Nephron (organoid): ENCODE measurements around the gene MDM2.
"Not testable (repeated sequence)": the region's sequence is repeated elsewhere in the genome, so short reads cannot be mapped to it uniquely, and the experiment has no call there.

Experiments used
- H3K27ac Mint-ChIP-seq, 3 experiments: 2 replicates each; pipeline ENCODE4 v1.8.0; 2020; ENCODE audit warnings: mixed read lengths in 3 of 3, mild to moderate bottlenecking in 2 of 3, moderate library complexity in 1 of 3
- H3K27me3 Mint-ChIP-seq: 2 replicates; pipeline ENCODE4 v1.8.0; 2021; ENCODE audit warnings: low read depth, mild to moderate bottlenecking, moderate library complexity, mixed read lengths
- H3K36me3 Mint-ChIP-seq: 2 replicates; pipeline ENCODE4 v1.8.0; 2020; ENCODE audit warnings: low read depth, mixed read lengths
- H3K4me1 Mint-ChIP-seq: 2 replicates; pipeline ENCODE4 v1.8.0; 2020; ENCODE audit warnings: mixed read lengths
- H3K4me3 Mint-ChIP-seq, 3 experiments: 2 replicates each; pipeline ENCODE4 v1.8.0; 2020; ENCODE audit warnings: mild to moderate bottlenecking in 3 of 3, mixed read lengths in 3 of 3, moderate library complexity in 2 of 3
- H3K9me3 Mint-ChIP-seq: 2 replicates; pipeline ENCODE4 v1.8.0; 2020; ENCODE audit warnings: mixed read lengths
- CTCF ChIP-seq, 3 experiments: fragments of 200-600 bp; sonication (generic); IDR thresholded peaks; one replicate each; pipeline ENCODE4 v1.5.0; 2021; ENCODE audit warnings: antibody characterized with exemption in 3 of 3; ENCODE audit not compliant: unreplicated experiment in 3 of 3

Gene MDM2

GRCh38 chr12:68855111-68855510 lies 47.1 kb downstream of the MDM2 start:
- no peak overlapping the region for H3K27ac Mint-ChIP-seq
- TF ChIP-seq CTCF (IDR thresholded peaks at IDR 0.05; ENCODE audit: unreplicated experiment in 3 of 3) = no peak
- no peak overlapping the region for H3K4me3 Mint-ChIP-seq
- no peaks in the 10 kb centered on the region for H3K4me1 Mint-ChIP-seq
- H3K27me3 Mint-ChIP-seq = no peaks in the 10 kb centered on the region
- no peaks in the 10 kb centered on the region for H3K9me3 Mint-ChIP-seq
- peaks cover 10% of the 10 kb centered on the region for H3K36me3 Mint-ChIP-seq

- Mint-ChIP-seq H3K36me3 (peaks cover 10% of the 10 kb centered on the region), H3K27ac (no peak overlapping the region), H3K9me3 (no peaks in the 10 kb centered on the region), H3K4me1 (no peaks in the 10 kb centered on the region), H3K4me3 (no peak overlapping the region), H3K27me3 (no peaks in the 10 kb centered on the region)
- no peak for TF ChIP-seq CTCF (IDR thresholded peaks at IDR 0.05; ENCODE audit: unreplicated experiment in 3 of 3)
Observed at GRCh38 chr12:68855771-68856170, 47.8 kb downstream of the MDM2 start.

GRCh38 chr12:68856510-68856909 lies 48.5 kb downstream of the MDM2 start:
- Mint-ChIP-seq H3K36me3 (peaks cover 10% of the 10 kb centered on the region), H3K27me3 (no peaks in the 10 kb centered on the region), H3K4me3 (no peak overlapping the region), H3K4me1 (no peaks in the 10 kb centered on the region), H3K27ac (no peak overlapping the region), H3K9me3 (no peaks in the 10 kb centered on the region)
- TF ChIP-seq CTCF (IDR thresholded peaks at IDR 0.05; ENCODE audit: unreplicated experiment in 3 of 3) = no peak

- H3K4me1 Mint-ChIP-seq = peaks cover 2% of the 10 kb centered on the region
- TF ChIP-seq CTCF (IDR thresholded peaks at IDR 0.05; ENCODE audit: unreplicated experiment in 3 of 3) = no peak
- no peak overlapping the region for H3K4me3 Mint-ChIP-seq
- H3K27ac Mint-ChIP-seq = no peak overlapping the region
- H3K27me3 Mint-ChIP-seq = no peaks in the 10 kb centered on the region
- no peaks in the 10 kb centered on the region for H3K9me3 Mint-ChIP-seq
- peaks cover 3% of the 10 kb centered on the region for H3K36me3 Mint-ChIP-seq
Observed at GRCh38 chr12:68861890-68862289, 53.9 kb downstream of the MDM2 start.

GRCh38 chr12:68863109-68863770 lies 55.3 kb downstream of the MDM2 start:
- peaks cover 4% of the 10 kb centered on the region for H3K4me1 Mint-ChIP-seq
- peaks cover 3% of the 10 kb centered on the region for H3K36me3 Mint-ChIP-seq
- H3K27me3 Mint-ChIP-seq = no peaks in the 10 kb centered on the region
- TF ChIP-seq CTCF (IDR thresholded peaks at IDR 0.05; ENCODE audit: unreplicated experiment in 3 of 3) = no peak
- no peaks in the 10 kb centered on the region for H3K9me3 Mint-ChIP-seq
- H3K4me3 Mint-ChIP-seq = no peak overlapping the region
- H3K27ac Mint-ChIP-seq = no peak overlapping the region

GRCh38 chr12:68863886-68864454 lies 56.0 kb downstream of the MDM2 start:
- not testable (repeated sequence) for H3K4me1 Mint-ChIP-seq, H3K27me3 Mint-ChIP-seq, H3K9me3 Mint-ChIP-seq, H3K4me3 Mint-ChIP-seq, H3K36me3 Mint-ChIP-seq
- peak; percentile 53 to 62 (median 57) for TF ChIP-seq CTCF (IDR thresholded peaks at IDR 0.05; ENCODE audit: unreplicated experiment in 3 of 3)
- H3K27ac Mint-ChIP-seq = peak overlapping the region in 1 of 3 experiments; percentile 23
